T-helper 1 cell treated with Interleukin-12 subunit alpha and Interleukin-12 subunit beta and Interleukin-4 antibody, amounts not matched to agents 30 μg/mL and 1 μg/mL, for 36 hours (primary cell): Measurements from ENCODE around the gene S100PBP.

Source experiments
- H3K27ac Mint-ChIP-seq: one replicate; pipeline ENCODE4 v1.8.0; 2021; ENCODE audit warnings: mild to moderate bottlenecking, mixed read lengths
- H3K27me3 Mint-ChIP-seq: one replicate; pipeline ENCODE4 v1.8.0; 2021; ENCODE audit warnings: low read depth, mixed read lengths
- H3K36me3 Mint-ChIP-seq: one replicate; pipeline ENCODE4 v1.8.0; 2021; ENCODE audit warnings: low read depth, mixed read lengths
- H3K4me1 Mint-ChIP-seq: one replicate; pipeline ENCODE4 v1.8.0; 2021; ENCODE audit warnings: low read depth, mixed read lengths
- H3K4me3 Mint-ChIP-seq: one replicate; pipeline ENCODE4 v1.8.0; 2021; ENCODE audit warnings: mild to moderate bottlenecking, moderate library complexity, mixed read lengths
- H3K9me3 Mint-ChIP-seq: one replicate; pipeline ENCODE4 v1.8.0; 2021; ENCODE audit warnings: mixed read lengths

The S100PBP gene

GRCh38 chr1:32828341-32828740, 10.9 kb downstream of the S100PBP start:
- Mint-ChIP-seq H3K27ac (no peak overlapping the region), H3K9me3 (no peaks in the 10 kb centered on the region), H3K36me3 (peaks cover 50% of the 10 kb centered on the region), H3K4me3 (no peak overlapping the region), H3K27me3 (no peaks in the 10 kb centered on the region), H3K4me1 (peaks cover 17% of the 10 kb centered on the region)

- no peak overlapping the region for H3K4me3 Mint-ChIP-seq
- no peaks in the 10 kb centered on the region for H3K27me3 Mint-ChIP-seq
- H3K9me3 Mint-ChIP-seq = no peaks in the 10 kb centered on the region
- peaks cover 57% of the 10 kb centered on the region for H3K36me3 Mint-ChIP-seq
- H3K4me1 Mint-ChIP-seq = peaks cover 17% of the 10 kb centered on the region
- peak overlapping the region; percentile 1 for H3K27ac Mint-ChIP-seq
Observed at GRCh38 chr1:32830092-32830852, 12.8 kb downstream of the S100PBP start.

- Mint-ChIP-seq H3K27ac (no peak overlapping the region), H3K4me1 (peaks cover 12% of the 10 kb centered on the region), H3K27me3 (no peaks in the 10 kb centered on the region), H3K36me3 (peaks cover 51% of the 10 kb centered on the region), H3K9me3 (no peaks in the 10 kb centered on the region), H3K4me3 (no peak overlapping the region)
Observed at GRCh38 chr1:32831878-32832277, 14.4 kb downstream of the S100PBP start.

DNA sequence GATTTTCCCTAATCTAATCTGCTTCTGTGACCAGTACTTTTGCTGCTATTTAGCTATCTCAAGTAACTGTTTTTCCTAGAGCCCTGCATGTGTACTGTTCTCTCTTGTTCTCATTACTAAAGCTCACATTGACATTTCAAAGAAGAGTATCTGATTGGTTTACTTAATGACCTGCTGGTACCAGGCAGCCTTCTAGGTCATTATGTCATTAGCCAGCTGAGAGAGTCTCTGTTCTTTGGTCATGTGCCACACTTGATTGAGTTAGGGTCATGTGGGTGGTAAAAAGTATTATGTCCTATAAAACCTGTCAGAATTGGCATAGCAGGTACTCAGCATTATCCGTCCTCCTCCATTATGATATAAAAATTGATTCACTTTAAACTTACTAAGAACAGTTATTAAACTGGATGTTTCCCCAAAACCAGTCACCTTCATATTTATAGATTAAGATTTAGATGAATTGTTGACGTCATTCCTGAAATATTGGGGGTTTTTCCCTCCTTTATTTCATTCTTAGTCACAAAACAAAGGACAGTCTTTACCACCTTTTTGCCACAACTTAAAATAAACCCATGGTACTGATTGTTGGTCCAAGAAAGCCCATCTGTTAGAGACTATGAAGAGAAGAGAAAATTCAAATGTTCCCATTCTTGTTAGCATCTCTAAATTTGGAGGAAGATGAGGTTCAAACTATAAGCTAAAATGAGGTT, 31.1 kb downstream of the S100PBP start:
- Mint-ChIP-seq H3K36me3 (peaks cover 27% of the 10 kb centered on the region), H3K27me3 (no peaks in the 10 kb centered on the region), H3K9me3 (no peaks in the 10 kb centered on the region), H3K4me1 (peaks cover 2% of the 10 kb centered on the region), H3K27ac (no peak overlapping the region), H3K4me3 (no peak overlapping the region)

DNA sequence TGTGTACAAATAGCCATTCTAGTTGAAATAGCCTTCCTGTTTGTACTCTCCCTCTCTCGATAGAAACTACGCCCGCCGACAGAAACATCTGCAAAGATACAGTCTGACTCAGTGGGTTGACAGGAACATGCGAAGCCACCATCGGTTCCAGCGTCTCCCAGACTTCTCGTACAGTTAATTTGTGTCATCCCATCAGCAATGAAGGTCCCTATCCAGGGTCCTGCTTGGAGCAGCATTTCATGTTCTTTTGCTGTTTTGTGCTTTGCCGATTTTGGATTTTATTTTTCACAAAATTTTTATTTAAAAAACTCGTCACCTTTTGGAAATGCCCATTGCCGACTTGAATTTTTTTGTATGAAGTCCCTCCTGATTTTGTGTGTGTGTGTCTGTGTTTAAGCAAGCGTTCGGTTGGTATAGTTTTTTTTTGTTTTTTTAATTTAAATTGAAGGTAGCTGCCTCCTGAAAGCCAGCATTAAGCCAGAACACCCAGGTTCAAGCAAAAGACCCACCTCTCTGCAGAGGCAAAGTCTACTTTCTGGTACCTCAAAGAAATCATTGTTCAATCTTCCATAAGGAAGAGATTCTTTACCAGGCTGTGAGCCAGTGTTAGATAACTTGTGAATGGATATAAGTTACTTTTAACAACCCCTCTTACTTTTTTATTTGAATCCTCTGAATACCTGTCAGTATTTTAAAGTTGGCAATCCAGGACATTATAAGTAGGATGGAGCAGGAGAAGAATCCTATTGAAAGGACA, 38.6 kb downstream of the S100PBP start:
- Mint-ChIP-seq H3K4me1 (peaks cover 2% of the 10 kb centered on the region), H3K27me3 (no peaks in the 10 kb centered on the region), H3K27ac (no peak overlapping the region), H3K4me3 (no peak overlapping the region), H3K9me3 (no peaks in the 10 kb centered on the region), H3K36me3 (peaks cover 48% of the 10 kb centered on the region)

DNA sequence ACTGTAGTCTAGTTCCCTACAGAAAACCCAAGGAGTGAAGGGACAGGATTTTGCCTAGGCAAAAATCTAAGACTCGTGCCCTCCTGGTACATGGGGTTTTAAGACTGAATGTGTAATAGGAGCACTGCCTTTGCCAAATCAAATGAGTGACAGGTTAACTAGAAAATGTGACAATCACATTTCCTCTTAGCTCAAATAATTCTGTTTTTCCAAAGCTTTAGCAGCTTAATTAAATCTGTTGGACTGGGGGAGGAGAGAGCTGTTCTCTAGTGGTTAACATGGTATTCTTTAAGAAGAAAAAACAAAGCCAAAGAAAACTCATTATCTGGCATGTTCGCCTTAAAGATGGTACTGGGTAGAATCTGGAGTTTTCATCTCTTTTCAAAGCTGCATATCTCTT, 40.7 kb downstream of the S100PBP start:
- no peaks in the 10 kb centered on the region for H3K27me3 Mint-ChIP-seq
- H3K9me3 Mint-ChIP-seq = no peaks in the 10 kb centered on the region
- H3K27ac Mint-ChIP-seq = no peak overlapping the region
- H3K36me3 Mint-ChIP-seq = peaks cover 55% of the 10 kb centered on the region
- no peak overlapping the region for H3K4me3 Mint-ChIP-seq
- no peaks in the 10 kb centered on the region for H3K4me1 Mint-ChIP-seq

DNA sequence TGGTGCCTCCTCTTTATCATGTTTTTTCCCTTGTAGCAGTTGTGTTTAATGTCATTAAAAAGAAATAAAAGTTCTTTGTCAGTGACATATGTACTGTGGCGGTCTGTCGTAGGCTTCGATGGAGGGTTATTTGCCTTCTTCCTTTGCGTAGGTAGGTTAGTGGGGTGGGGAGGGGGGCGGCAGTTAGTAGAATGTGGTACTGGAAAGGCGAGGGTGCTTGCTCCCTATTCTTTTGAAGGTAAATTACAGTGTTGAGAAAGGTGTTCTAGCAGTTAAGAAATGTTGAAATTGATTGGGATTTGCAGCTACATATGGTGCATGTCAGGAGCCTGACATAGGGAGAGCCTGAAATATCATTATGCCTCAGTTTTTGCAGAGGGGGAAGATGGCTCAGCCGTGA, 41.3 kb downstream of the S100PBP start:
- H3K27ac Mint-ChIP-seq = no peak overlapping the region
- H3K9me3 Mint-ChIP-seq = no peaks in the 10 kb centered on the region
- H3K4me1 Mint-ChIP-seq = no peaks in the 10 kb centered on the region
- no peaks in the 10 kb centered on the region for H3K27me3 Mint-ChIP-seq
- no peak overlapping the region for H3K4me3 Mint-ChIP-seq
- H3K36me3 Mint-ChIP-seq = peaks cover 54% of the 10 kb centered on the region

DNA sequence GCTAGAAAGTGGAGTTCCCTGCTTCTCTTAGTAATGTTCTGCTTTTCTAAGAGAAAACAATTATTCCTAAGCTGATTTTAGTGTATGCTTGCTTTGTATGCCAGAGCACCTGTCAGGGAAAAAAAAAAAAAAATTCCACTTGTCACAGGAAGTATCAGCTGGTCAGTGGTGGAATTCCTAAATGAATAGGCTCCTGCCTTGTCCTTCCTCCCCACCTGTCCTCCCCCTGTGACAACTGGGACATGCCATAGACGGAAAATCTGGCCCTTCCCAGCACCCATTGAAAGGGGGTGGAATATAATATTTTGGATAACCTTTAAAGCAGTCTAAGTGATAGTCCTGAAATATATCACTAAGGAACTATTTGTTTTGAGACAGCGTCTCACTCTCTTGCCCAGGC, 42.5 kb downstream of the S100PBP start:
- no peaks in the 10 kb centered on the region for H3K4me1 Mint-ChIP-seq
- peaks cover 49% of the 10 kb centered on the region for H3K36me3 Mint-ChIP-seq
- H3K4me3 Mint-ChIP-seq = no peak overlapping the region
- H3K27ac Mint-ChIP-seq = no peak overlapping the region
- H3K9me3 Mint-ChIP-seq = no peaks in the 10 kb centered on the region
- H3K27me3 Mint-ChIP-seq = no peaks in the 10 kb centered on the region

- Mint-ChIP-seq H3K9me3 (no peaks in the 10 kb centered on the region), H3K27me3 (no peaks in the 10 kb centered on the region), H3K27ac (no peak overlapping the region), H3K4me3 (no peak overlapping the region), H3K36me3 (peaks cover 49% of the 10 kb centered on the region), H3K4me1 (no peaks in the 10 kb centered on the region)
Observed at GRCh38 chr1:32860566-32860965, 43.1 kb downstream of the S100PBP start.

DNA sequence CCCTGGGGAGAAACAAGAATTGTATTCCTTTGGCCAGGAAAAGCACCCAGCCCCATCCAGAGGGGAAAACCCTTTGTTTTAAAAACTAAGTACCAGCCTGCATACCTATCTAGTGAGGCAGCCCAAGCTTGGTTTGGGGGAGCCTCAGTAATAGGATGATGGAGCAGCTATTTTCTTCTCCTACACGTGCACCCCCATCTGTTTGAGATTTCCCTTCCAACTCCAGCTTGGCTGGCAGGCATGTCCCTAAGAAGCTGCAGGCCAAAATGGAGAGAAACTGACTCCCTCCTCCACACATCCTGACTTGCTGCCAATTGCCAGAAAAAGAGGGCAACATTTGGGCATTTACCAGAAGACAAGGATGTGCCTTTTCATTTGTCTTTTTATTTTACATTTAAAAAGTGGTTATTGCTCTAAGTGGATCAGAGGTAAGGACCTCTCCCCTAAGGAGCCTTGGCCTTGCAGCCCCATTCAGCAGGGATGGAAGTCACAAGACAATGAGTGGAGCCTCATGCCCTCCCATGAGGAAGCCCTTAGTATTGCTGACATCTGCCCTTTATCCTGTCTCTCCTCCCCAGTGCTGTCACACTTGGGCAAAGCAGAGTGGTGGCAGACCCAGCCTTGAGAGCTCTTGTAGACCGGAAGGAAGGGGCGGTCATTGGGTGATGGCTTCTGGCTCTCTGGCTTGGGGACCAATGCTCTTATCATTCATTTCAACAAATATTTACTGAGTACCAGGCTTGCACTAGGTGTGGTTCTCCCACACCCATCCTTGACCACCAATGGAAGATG, 44.6 kb downstream of the S100PBP start:
- Mint-ChIP-seq H3K27me3 (no peaks in the 10 kb centered on the region), H3K4me1 (no peaks in the 10 kb centered on the region), H3K36me3 (peaks cover 42% of the 10 kb centered on the region), H3K4me3 (no peak overlapping the region), H3K9me3 (no peaks in the 10 kb centered on the region), H3K27ac (no peak overlapping the region)

DNA sequence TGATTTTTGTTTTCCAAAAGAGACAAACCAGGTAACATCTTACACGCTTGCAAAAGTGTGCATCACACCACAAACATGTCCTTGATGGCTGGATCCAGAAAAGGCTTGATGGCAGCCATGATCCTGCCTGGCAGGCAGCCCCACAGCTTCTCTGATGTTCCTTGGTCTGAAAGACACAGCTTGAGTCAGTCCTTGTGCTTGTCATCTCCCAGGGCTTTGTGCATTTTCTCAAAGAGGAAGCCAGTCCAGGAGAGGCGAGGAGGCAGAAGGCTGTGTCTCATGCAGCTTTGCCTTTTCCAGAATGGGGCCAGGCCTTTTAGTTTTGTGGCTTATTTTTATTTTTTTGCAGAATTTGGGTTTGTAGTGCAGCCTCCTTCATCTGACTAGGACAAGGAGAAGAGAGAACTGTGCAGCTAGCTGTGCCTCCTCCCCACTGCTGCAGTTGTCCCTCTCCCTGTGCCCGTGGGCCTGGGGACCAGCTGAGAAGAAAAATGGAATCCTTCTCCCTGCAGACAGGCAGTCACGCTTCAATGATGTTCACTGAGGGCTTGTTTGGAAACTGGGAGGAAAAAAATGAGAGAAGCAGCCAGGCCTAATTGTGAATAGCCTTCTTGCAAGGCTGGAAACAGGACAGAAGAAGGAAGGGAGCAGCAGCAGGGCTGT, 45.9 kb downstream of the S100PBP start:
- Mint-ChIP-seq H3K27ac (no peak overlapping the region), H3K36me3 (peaks cover 36% of the 10 kb centered on the region), H3K4me1 (no peaks in the 10 kb centered on the region), H3K27me3 (no peaks in the 10 kb centered on the region), H3K4me3 (no peak overlapping the region), H3K9me3 (no peaks in the 10 kb centered on the region)

DNA sequence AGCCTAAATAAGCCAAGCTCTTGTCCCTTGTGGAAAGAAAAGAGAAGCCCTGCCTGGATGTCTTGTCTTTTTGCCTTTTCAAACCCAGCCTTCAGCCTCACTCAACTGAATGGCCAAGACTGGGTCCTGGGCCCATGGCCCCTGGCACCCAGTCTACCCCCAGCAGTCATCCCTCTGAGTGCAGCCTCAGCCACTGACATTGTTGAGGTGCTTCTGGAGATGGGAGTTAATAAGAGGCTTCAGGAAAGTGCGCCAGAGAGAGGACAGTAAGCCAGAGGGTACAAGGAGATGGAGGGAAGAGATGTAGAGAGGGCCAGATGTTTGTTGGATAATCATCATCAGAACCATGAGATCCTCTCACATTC, 46.4 kb downstream of the S100PBP start:
- Mint-ChIP-seq H3K27me3 (peaks cover 4% of the 10 kb centered on the region), H3K9me3 (no peaks in the 10 kb centered on the region), H3K36me3 (peaks cover 38% of the 10 kb centered on the region), H3K4me1 (no peaks in the 10 kb centered on the region), H3K27ac (no peak overlapping the region), H3K4me3 (no peak overlapping the region)

- Mint-ChIP-seq H3K36me3 (peaks cover 41% of the 10 kb centered on the region), H3K9me3 (no peaks in the 10 kb centered on the region), H3K27ac (no peak overlapping the region), H3K4me3 (no peak overlapping the region), H3K4me1 (no peaks in the 10 kb centered on the region), H3K27me3 (peaks cover 10% of the 10 kb centered on the region)
Observed at GRCh38 chr1:32864375-32865019, 47.0 kb downstream of the S100PBP start.
